CD4-positive, alpha-beta T cell (primary cell): ENCODE data around the gene RINT1. TPM values are rescaled to one million over a fixed set of nuclear protein-coding genes. Genes with fewer than 3 reads are reported as not detected.

ENCODE experiments used
- ATAC-seq: fragments of 200-7000 bp; cut with Tn5 transposase; one replicate; pipeline ENCODE4 v1.10.0; 2022; ENCODE audit warnings: mild to moderate bottlenecking; ENCODE audit not compliant: poor library complexity
- CTCF ChIA-PET: fragments of 350-600 bp; sonication (Branson Sonifier 250); formaldehyde crosslinking; loops from one replicate; lab custom pipeline; 2021; ENCODE audit warnings: antibody characterized with exemption, inconsistent platforms; lab: Charles Lee
- POLR2A ChIA-PET: fragments of 350-600 bp; sonication (Branson Sonifier 250); formaldehyde crosslinking; loops from one replicate; lab custom pipeline; 2021; ENCODE audit warnings: antibody characterized with exemption, inconsistent platforms; lab: Charles Lee
- DNase-seq, 14 experiments: peaks; one replicate each; pipeline ENCODE4 v3.0.0-alpha.2; 2013 to 2020; ENCODE audit warnings: mixed read lengths in 2 of 14
- H3K27ac ChIP-seq, 2 donors: one replicate each; pipeline versions ENCODE4 v1.5.1 to v1.7.0; 2013; ENCODE audit warnings: low read length in 2 of 2, low read depth in 1 of 2, mild to moderate bottlenecking in 1 of 2
- H3K27me3 ChIP-seq, 2 experiments: 1 replicate in 1 of 2; 2 replicates in 1 of 2; pipeline versions ENCODE4 v1.6.1 to v1.7.0; 2013; ENCODE audit warnings: low read length in 2 of 2, control low read depth in 1 of 2, mild to moderate bottlenecking in 1 of 2, moderate library complexity in 1 of 2; ENCODE audit not compliant: insufficient read depth in 2 of 2, control insufficient read depth in 1 of 2
- H3K36me3 ChIP-seq: one replicate; pipeline ENCODE4 v1.6.1; 2013; ENCODE audit warnings: low read length, control low read depth; ENCODE audit not compliant: insufficient read depth
- H3K4me1 ChIP-seq: one replicate; pipeline ENCODE4 v1.6.1; 2013; ENCODE audit warnings: low read length, control low read depth; ENCODE audit not compliant: insufficient read depth
- H3K4me3 ChIP-seq: one replicate; pipeline ENCODE4 v1.5.1; 2013; ENCODE audit warnings: mild to moderate bottlenecking, low read length, moderate library complexity
- H3K9me3 ChIP-seq, 2 experiments: 1 replicate in 1 of 2; 2 replicates in 1 of 2; pipeline versions ENCODE4 v1.6.1 to v1.7.0; 2013; ENCODE audit warnings: low read length in 2 of 2, mild to moderate bottlenecking in 2 of 2, control low read depth in 1 of 2, moderate library complexity in 1 of 2; ENCODE audit not compliant: control insufficient read depth in 1 of 2, insufficient read depth in 1 of 2
- H3K27ac Mint-ChIP-seq: one replicate; pipeline ENCODE4 v1.8.0; 2020; ENCODE audit warnings: mixed read lengths
- H3K27me3 Mint-ChIP-seq: one replicate; pipeline ENCODE4 v1.8.0; 2021; ENCODE audit warnings: mixed read lengths
- H3K36me3 Mint-ChIP-seq: one replicate; pipeline ENCODE4 v1.8.0; 2021; ENCODE audit warnings: low read depth, mixed read lengths
- H3K4me1 Mint-ChIP-seq: one replicate; pipeline ENCODE4 v1.8.0; 2021; ENCODE audit warnings: low read depth, mixed read lengths
- H3K4me3 Mint-ChIP-seq: one replicate; pipeline ENCODE4 v1.8.0; 2020; ENCODE audit warnings: mild to moderate bottlenecking, mixed read lengths
- H3K9me3 Mint-ChIP-seq: one replicate; pipeline ENCODE4 v1.8.0; 2020; ENCODE audit warnings: mixed read lengths
- intact Hi-C, 2 experiments: fragments of 100-400 bp; cut with DNase I in 1 of 2; cut with micrococcal nuclease in 1 of 2; formaldehyde crosslinking; loops; one replicate each; pipeline versions ENCODE4 v1.15.1 to v1.9.0; 2023 to 2025; cut with DNase I, micrococcal nuclease
- total RNA-seq, 174 experiments: library from RNA in 2 of 174; stranded (reverse) in 2 of 174; gene quantifications; one replicate each; pipeline ENCODE4 v1.2.3 and lab custom pipeline; 2021 to 2026
- TF ChIP-seq, protein P1 (sequence below): fragments of 200-600 bp; IDR thresholded peaks from one replicate; pipeline ENCODE4 v1.8.0; 2022; ENCODE audit warnings: antibody characterized with exemption, mild to moderate bottlenecking

RINT1 gene
- total RNA-seq, 2 experiments from 2014 or later, result 38.0 to 39.5 TPM

GRCh38 chr7:105496521-105496920 lies 35.5 kb upstream of the RINT1 start:
- intact Hi-C loops, result no loop called here
- Histone ChIP-seq H3K4me1 (no peaks in the 10 kb centered on the region), H3K4me3 (no peak overlapping the region), H3K36me3 (no peaks in the 10 kb centered on the region), H3K27me3 (no peaks in the 10 kb centered on the region), H3K27ac (no peak overlapping the region), H3K9me3 (no peaks in the 10 kb centered on the region)
- DNase-seq (no peak), ATAC-seq (no peak)
- ChIA-PET CTCF (no interaction called here), POLR2A (no interaction called here)
- Mint-ChIP-seq H3K36me3 (peaks cover 19% of the 10 kb centered on the region), H3K27me3 (no peaks in the 10 kb centered on the region), H3K27ac (no peak overlapping the region), H3K4me1 (no peaks in the 10 kb centered on the region), H3K9me3 (no peaks in the 10 kb centered on the region), H3K4me3 (no peak overlapping the region)
- TF ChIP-seq, protein P1, sequence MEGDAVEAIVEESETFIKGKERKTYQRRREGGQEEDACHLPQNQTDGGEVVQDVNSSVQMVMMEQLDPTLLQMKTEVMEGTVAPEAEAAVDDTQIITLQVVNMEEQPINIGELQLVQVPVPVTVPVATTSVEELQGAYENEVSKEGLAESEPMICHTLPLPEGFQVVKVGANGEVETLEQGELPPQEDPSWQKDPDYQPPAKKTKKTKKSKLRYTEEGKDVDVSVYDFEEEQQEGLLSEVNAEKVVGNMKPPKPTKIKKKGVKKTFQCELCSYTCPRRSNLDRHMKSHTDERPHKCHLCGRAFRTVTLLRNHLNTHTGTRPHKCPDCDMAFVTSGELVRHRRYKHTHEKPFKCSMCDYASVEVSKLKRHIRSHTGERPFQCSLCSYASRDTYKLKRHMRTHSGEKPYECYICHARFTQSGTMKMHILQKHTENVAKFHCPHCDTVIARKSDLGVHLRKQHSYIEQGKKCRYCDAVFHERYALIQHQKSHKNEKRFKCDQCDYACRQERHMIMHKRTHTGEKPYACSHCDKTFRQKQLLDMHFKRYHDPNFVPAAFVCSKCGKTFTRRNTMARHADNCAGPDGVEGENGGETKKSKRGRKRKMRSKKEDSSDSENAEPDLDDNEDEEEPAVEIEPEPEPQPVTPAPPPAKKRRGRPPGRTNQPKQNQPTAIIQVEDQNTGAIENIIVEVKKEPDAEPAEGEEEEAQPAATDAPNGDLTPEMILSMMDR, result no peak

DNA sequence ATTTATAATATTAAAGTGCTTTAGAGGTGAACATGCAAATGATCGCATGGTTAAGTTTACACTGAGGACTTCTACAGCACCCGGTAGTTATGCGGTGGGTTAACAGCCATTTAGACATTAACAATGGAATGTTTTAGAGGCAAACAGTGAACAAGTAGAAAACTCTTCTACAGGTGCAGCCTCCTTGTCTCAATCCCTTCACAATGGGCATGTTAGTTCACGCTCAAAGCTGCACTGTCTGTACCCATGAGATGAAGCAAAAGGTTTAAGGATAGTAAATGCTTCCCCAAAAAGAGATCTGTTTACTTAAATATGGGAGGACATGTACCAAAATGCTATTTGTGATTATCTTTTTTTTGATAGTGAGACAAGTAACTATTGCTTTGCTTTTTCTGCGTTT lies 35.0 kb upstream of the RINT1 start:
- Histone ChIP-seq H3K36me3 (peaks cover under 1% of the 10 kb centered on the region), H3K4me1 (no peaks in the 10 kb centered on the region), H3K4me3 (no peak overlapping the region), H3K27me3 (no peaks in the 10 kb centered on the region), H3K9me3 (no peaks in the 10 kb centered on the region), H3K27ac (no peak overlapping the region)
- Mint-ChIP-seq H3K36me3 (peaks cover 21% of the 10 kb centered on the region), H3K4me3 (no peak overlapping the region), H3K9me3 (no peaks in the 10 kb centered on the region), H3K27ac (no peak overlapping the region), H3K27me3 (no peaks in the 10 kb centered on the region), H3K4me1 (no peaks in the 10 kb centered on the region)
- ChIA-PET POLR2A (no interaction called here), CTCF (no interaction called here)
- intact Hi-C loops, result no loop called here
- TF ChIP-seq, protein P1, result no peak
- ATAC-seq, result no peak
- no peak for DNase-seq

DNA sequence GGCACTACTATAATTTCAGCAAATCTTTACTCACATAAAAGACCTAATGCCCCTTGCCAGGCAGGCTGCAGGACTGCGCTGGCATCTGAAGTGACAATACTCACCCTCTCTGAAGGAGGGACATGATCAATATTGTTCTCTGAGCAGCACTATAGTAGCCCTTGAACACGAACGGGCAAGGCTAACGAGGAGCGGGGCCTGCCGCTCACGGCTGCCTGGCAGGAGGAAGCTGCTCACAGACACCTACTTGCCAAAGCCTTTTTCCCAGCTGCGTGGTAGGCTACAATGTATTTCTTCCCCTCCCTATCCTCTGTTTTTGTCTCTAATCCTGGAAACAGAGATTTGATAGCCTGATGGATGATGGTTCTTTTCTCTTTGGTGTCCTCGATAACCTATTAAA lies 29.8 kb upstream of the RINT1 start:
- CTCF ChIA-PET, result interaction anchor here (1.4 kb wide), 1 partner anchor 450 kb away, joined by 3 read pairs; no protein-coding TSS in a partner anchor
- peaks cover 53% of the 10 kb centered on the region for H3K36me3 Mint-ChIP-seq

More for the DNA sequence above, 29.8 kb upstream of the RINT1 start:
- Mint-ChIP-seq H3K27ac (no peak overlapping the region), H3K4me1 (no peaks in the 10 kb centered on the region), H3K4me3 (no peak overlapping the region), H3K9me3 (no peaks in the 10 kb centered on the region), H3K27me3 (no peaks in the 10 kb centered on the region)
- peaks cover 5% of the 10 kb centered on the region for H3K36me3 ChIP-seq
- H3K27ac ChIP-seq, result no peak overlapping the region
- H3K4me3 ChIP-seq, result no peak overlapping the region
- no peaks in the 10 kb centered on the region for H3K4me1 ChIP-seq
- H3K9me3 ChIP-seq, result no peaks in the 10 kb centered on the region
- ATAC-seq (no peak), DNase-seq (no peak)
- intact Hi-C loops, result no loop called here
- TF ChIP-seq, protein P1, result no peak
- POLR2A ChIA-PET, result interaction anchor here (0.6 kb wide), 1 partner anchor 156 kb away, joined by 3 read pairs; no protein-coding TSS in a partner anchor
- H3K27me3 ChIP-seq, result no peaks in the 10 kb centered on the region
